ENCODE data around the gene TRIM10.

TRIM10 gene

DNA sequence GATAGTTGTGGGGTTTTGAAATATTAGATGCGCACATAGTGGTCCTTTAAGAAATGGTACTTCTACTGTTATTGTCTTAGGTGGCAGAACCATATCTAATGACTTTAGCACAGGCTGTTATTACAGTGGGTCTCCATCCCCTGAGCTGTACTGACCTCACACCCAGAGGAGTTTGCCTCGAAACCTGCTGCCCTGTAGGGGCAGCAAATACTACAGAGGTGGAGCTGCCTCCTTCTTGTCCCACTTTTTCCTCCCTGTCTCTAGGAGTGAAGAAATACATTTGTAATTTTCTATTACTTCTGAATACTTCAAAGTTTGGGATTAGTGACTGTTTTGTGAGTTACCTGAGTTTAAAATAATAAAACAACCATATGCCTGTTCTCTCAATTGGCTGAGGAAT is 56.4 kb downstream of the TRIM10 start:
- Mint-ChIP-seq H3K4me1 (ENCODE audit: low read depth) (peaks cover 34% of the 10 kb centered on the region), H3K9me3 (ENCODE audit: low read depth) (no peaks in the 10 kb centered on the region), H3K36me3 (no peaks in the 10 kb centered on the region), H3K27me3 (peaks cover 31% of the 10 kb centered on the region), H3K4me3 (no peak overlapping the region), H3K27ac (no peak overlapping the region)

DNA sequence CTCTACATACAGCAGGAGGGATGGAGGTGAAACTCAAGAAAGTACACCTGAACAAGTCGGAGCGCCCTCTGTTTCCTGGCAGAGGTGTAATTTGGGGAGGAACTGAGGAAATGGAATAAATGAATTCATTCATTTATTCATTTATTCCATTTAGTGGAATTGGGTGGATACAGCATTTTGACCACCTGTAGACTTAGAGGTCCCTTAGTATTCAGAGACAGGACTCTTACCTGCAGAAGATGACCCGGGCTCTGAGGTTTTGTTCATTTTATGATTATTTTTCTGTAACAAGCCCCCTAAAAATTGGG is 57.2 kb downstream of the TRIM10 start:
- H3K36me3 Mint-ChIP-seq: no peaks in the 10 kb centered on the region
- H3K4me3 Mint-ChIP-seq: peak overlapping the region; percentile 89
- H3K4me1 Mint-ChIP-seq (ENCODE audit: low read depth): peaks cover 39% of the 10 kb centered on the region
- H3K27me3 Mint-ChIP-seq: peaks cover 33% of the 10 kb centered on the region
- H3K9me3 Mint-ChIP-seq (ENCODE audit: low read depth): no peaks in the 10 kb centered on the region
- no peak overlapping the region for H3K27ac Mint-ChIP-seq

DNA sequence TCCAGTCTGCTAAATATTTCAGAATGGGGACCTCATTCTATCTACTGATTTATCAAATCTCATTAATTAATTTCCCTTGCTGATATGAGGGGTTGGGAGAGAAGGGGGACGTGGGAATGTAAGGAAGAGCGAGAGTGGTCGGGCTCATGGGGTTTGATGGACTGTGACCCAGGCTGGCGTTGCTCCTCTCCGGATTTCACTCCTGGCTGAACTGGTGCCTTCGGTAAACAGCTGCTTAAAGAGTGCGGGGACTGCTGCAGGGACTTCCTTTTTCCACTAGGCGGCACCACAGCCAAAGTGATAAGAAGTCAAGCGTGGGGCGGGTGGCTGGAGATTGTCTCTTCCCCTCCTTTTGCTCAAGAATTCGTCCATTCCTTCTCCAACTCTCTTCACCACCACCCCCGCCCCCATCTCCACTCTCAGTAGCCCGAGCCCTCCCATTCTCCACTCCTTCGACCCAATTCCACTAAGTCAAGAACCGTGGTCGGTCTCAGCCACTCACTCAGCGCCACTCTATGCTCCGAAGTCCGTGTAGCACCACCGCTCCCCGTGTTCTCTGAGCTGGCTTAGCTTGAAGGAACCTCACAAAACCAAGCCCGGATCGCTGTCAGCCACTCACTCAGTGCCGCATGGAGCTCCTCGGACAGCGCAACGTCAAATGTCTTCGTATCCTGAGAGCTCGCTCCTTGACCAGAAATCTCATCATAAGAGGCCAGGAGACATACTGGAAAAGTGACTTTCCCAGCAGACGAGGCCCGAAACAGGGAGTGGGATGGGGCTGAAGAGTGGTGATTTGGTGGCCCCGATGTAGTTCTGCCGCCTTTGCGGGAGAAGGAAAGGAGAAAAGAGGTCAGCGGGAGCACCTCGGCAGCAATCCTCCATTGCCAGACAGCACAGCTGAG is 57.8 kb downstream of the TRIM10 start:
- no peaks in the 10 kb centered on the region for H3K36me3 Mint-ChIP-seq
- no peaks in the 10 kb centered on the region for H3K9me3 Mint-ChIP-seq (ENCODE audit: low read depth)
- peak overlapping the region; percentile 89 for H3K4me3 Mint-ChIP-seq
- peaks cover 33% of the 10 kb centered on the region for H3K27me3 Mint-ChIP-seq
- H3K27ac Mint-ChIP-seq: peak overlapping the region; percentile 7
- H3K4me1 Mint-ChIP-seq (ENCODE audit: low read depth): peaks cover 44% of the 10 kb centered on the region

GRCh38 chr6:30102414-30102969 is 58.5 kb downstream of the TRIM10 start:
- Mint-ChIP-seq H3K9me3 (ENCODE audit: low read depth) (no peaks in the 10 kb centered on the region), H3K4me3 (peak overlapping the region; percentile 89), H3K36me3 (no peaks in the 10 kb centered on the region), H3K27ac (peak overlapping the region; percentile 7), H3K4me1 (ENCODE audit: low read depth) (peaks cover 52% of the 10 kb centered on the region), H3K27me3 (peaks cover 31% of the 10 kb centered on the region)

All from activated naive CD8-positive, alpha-beta T cell (primary cell).